ENCODE results near the gene STAT5B. TPM values are rescaled to one million over a fixed set of nuclear protein-coding genes. Genes with fewer than 3 reads are reported as not detected.

Gene STAT5B
- total and polyA plus RNA-seq, 9 of the 15 experiments (the other 6 are each of a cell fraction or from before 2014, with no cell fraction given), result 20.8 to 176 (median 92.4) TPM

DNA sequence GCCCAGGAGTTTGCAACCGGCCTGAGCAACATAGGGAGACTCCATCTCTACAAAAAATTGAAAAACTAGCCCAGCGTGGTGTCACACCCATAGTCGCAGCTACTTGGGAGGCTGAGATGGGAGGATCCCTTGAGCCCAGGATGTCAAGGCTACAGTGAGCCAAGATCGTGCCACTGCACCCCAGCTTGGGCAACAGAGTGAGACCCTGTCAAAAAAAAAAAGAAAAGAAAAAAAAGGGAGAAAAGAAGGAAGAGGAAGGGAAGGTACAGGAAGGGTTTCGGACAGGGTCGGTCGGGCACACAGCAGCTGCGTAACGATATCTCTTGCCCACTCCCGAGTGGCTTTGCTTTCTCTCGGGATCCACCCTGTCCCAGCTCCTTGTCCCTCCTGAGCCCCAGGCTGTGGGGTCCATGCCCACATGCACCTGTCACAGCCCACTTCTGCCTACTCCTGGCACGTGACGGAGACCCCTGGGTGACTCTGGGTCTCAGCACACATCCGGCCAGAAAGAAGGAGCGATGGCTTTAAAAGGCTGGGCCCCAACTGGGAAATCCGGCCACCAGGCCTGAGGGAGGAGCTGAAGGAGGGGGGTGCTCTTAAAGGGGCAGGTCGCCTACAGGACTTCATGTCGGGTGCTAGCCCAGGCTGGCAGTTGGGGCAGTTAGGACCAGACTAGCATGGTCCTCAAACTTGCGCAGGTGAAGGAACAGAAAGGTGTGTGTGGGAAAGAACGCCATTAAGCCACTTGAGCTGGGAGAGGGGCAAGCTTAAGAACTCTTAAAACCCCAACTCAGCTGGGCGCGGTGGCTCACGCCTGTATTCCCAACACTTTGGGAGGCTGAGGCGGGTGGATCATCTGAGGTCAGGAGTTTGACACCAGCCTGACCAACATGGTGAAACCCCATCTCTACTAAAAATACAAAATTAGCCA is 82.0 kb downstream of the STAT5B start, which contains the start of gene GHDC (continued):
- TF ChIP-seq HBP1 (CRISPR knock-in tag; IDR thresholded peaks at IDR 0.05) (0 out of 2 replicates have a peak, but pooled peaks have one; percentile 2), EHMT2 (IDR thresholded peaks at IDR 0.05) (0 out of 2 replicates have a peak, but pooled peaks have one; percentile 24), GABPB2 (CRISPR knock-in tag; conservative IDR thresholded peaks at IDR 0.05) (no peak), PCBP2 (IDR thresholded peaks at IDR 0.05; ENCODE audit: low read depth, low read length, poor library complexity, severe bottlenecking) (no peak), ATF7 (IDR thresholded peaks at IDR 0.05) (peak; percentile 57; the same call in 1 of the 2 replicates), GATAD2B (IDR thresholded peaks at IDR 0.05; ENCODE audit: borderline replicate concordance) (no peak), XRCC3 (IDR thresholded peaks at IDR 0.05) (no peak), ZBTB11 (CRISPR knock-in tag; IDR thresholded peaks at IDR 0.05) (peak in 1 of 3 experiments; percentile 86; a peak in 2 of 6 replicates), NEUROD1 (IDR thresholded peaks at IDR 0.05; ENCODE audit: borderline replicate concordance, low read depth, low read length, partially characterized antibody) (peak; percentile 97), ZNF280B (CRISPR knock-in tag; IDR thresholded peaks at IDR 0.05) (no peak)
- TF ChIP-seq, protein P1, sequence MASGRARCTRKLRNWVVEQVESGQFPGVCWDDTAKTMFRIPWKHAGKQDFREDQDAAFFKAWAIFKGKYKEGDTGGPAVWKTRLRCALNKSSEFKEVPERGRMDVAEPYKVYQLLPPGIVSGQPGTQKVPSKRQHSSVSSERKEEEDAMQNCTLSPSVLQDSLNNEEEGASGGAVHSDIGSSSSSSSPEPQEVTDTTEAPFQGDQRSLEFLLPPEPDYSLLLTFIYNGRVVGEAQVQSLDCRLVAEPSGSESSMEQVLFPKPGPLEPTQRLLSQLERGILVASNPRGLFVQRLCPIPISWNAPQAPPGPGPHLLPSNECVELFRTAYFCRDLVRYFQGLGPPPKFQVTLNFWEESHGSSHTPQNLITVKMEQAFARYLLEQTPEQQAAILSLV (tag; IDR thresholded peaks at IDR 0.05), result no peak
- TF ChIP-seq, protein P2, sequence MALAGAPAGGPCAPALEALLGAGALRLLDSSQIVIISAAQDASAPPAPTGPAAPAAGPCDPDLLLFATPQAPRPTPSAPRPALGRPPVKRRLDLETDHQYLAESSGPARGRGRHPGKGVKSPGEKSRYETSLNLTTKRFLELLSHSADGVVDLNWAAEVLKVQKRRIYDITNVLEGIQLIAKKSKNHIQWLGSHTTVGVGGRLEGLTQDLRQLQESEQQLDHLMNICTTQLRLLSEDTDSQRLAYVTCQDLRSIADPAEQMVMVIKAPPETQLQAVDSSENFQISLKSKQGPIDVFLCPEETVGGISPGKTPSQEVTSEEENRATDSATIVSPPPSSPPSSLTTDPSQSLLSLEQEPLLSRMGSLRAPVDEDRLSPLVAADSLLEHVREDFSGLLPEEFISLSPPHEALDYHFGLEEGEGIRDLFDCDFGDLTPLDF (CRISPR knock-in tag; IDR thresholded peaks at IDR 0.05), result 0 out of 2 replicates have a peak, but pooled peaks have one; percentile 62
- TF ChIP-seq, protein P3, sequence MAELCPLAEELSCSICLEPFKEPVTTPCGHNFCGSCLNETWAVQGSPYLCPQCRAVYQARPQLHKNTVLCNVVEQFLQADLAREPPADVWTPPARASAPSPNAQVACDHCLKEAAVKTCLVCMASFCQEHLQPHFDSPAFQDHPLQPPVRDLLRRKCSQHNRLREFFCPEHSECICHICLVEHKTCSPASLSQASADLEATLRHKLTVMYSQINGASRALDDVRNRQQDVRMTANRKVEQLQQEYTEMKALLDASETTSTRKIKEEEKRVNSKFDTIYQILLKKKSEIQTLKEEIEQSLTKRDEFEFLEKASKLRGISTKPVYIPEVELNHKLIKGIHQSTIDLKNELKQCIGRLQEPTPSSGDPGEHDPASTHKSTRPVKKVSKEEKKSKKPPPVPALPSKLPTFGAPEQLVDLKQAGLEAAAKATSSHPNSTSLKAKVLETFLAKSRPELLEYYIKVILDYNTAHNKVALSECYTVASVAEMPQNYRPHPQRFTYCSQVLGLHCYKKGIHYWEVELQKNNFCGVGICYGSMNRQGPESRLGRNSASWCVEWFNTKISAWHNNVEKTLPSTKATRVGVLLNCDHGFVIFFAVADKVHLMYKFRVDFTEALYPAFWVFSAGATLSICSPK (IDR thresholded peaks at IDR 0.05; ENCODE audit: borderline replicate concordance), result 0 out of 2 replicates have a peak, but pooled peaks have one; percentile 52

Measured in K562 (cell line).